ENCODE results near the gene SETDB2.
A peak's percentile ranks its signal among the peaks of the same experiment; 100 is the strongest.

Gene SETDB2

GRCh38 chr13:49512578-49512977 lies 68.5 kb downstream of the SETDB2 start:
- intact Hi-C loops (cut with DNase I), result loop anchor here (10.0 kb wide), 1 partner anchor 208 kb away; no protein-coding TSS in a partner anchor

GRCh38 chr13:49516467-49516866 lies 72.4 kb downstream of the SETDB2 start:
- intact Hi-C loops (cut with DNase I), result loop anchor here (10.0 kb wide), 1 partner anchor 212 kb away; no protein-coding TSS in a partner anchor

More at GRCh38 chr13:49512578-49512977, 68.5 kb downstream of the SETDB2 start:
- DNase-seq, result no peak

GRCh38 chr13:49517461-49517860 lies 73.4 kb downstream of the SETDB2 start:
- DNase-seq, result peak in 39 of 42 donors; percentile 16 to 81 (median 49)
- intact Hi-C loops (cut with DNase I), result loop anchor here (10.0 kb wide), 1 partner anchor 213 kb away; no protein-coding TSS in a partner anchor

More at GRCh38 chr13:49516467-49516866, 72.4 kb downstream of the SETDB2 start:
- DNase-seq, result peak in 2 of 42 donors; percentile 45 to 56

DNA sequence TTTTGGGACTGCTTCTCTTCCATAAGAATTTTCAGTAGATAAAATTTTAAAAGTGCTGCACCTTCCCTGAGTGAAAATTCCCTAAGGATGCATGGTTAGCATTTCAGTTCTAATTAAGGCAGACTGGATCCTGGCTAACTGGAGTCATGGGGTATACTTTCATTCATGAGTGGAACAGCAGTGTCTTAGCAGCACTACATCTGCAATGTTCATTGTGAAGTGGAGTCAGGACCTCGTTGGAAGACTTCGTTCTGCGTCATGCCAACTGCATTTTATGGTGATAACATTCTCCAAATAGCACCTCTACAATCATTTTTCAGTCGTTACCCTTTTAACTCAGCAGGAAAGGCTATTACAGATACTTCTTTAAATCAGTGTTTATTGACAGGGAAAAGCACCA lies 77.2 kb downstream of the SETDB2 start:
- intact Hi-C loops (cut with DNase I), result no loop called here

DNA sequence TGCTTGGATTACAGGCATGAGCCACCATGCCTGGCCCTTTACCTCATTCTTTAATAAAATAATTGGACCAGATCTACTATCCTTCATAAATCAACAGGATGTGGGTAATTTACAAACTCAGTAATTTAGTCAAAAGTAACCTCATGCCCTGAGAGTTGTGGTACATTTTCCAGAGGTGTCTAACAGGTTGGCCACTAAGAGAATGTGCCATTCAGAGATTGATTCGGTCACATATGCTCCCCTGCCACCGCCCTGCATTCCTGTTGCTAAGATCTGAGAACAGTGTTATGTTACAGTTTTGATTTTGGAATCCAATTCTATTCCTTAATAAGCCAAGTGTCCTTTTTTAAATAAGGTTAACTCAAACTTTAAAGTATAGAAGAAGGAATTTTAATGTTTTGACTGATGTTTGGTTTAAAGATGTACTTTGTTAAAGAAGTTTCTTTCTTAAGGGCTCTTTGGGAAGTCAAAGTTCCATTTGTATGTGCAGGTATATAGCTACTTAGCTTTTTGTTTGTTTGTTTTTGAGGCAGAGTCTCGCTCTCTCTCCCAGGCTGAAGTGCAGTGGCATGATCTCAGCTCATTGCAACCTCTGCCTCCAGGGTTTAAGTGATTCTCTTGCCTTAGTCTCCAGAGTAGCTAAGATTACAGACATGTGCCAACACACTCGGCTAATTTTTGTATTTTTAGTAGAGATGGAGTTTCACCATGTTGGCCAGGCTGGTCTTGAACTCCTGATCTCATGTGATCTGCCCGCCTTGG lies 80.8 kb downstream of the SETDB2 start:
- no peak for DNase-seq
- intact Hi-C loops (cut with DNase I), result no loop called here

More for the DNA sequence above, 77.2 kb downstream of the SETDB2 start:
- no peak for DNase-seq

GRCh38 chr13:49527123-49527522 lies 83.0 kb downstream of the SETDB2 start:
- peak in 40 of 42 donors; percentile 23 to 77 (median 48) for DNase-seq
- intact Hi-C loops (cut with DNase I), result no loop called here

- intact Hi-C loops (cut with DNase I), result no loop called here
- no peak for DNase-seq
Observed at GRCh38 chr13:49528161-49528560, 84.1 kb downstream of the SETDB2 start.

- DNase-seq, result peak in 11 of 42 donors; percentile 13 to 58 (median 28)
- intact Hi-C loops (cut with DNase I), result no loop called here
Observed at GRCh38 chr13:49530457-49530856, 86.4 kb downstream of the SETDB2 start.

GRCh38 chr13:49532593-49532992 lies 88.5 kb downstream of the SETDB2 start:
- intact Hi-C loops (cut with DNase I), result no loop called here
- DNase-seq, result no peak

DNA sequence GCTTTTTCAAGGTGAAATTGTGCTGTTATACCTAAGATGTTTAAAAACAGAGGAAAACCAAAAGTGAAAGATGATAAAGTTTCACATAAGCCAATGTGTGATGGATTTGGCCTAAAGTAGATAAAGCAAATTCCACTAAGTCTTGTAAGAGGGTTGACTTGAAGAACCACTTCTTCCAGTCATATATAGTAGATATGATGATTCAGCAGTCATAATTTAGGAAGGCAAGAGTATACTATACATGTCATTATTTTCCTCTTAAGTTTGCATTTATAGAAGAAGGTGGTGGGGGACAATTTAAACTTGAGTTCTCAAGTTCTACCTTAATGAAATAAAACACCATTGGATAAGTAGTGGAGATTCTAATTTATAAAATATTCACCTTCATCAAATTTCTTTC lies 88.9 kb downstream of the SETDB2 start:
- DNase-seq, result no peak
- intact Hi-C loops (cut with DNase I), result no loop called here

DNA sequence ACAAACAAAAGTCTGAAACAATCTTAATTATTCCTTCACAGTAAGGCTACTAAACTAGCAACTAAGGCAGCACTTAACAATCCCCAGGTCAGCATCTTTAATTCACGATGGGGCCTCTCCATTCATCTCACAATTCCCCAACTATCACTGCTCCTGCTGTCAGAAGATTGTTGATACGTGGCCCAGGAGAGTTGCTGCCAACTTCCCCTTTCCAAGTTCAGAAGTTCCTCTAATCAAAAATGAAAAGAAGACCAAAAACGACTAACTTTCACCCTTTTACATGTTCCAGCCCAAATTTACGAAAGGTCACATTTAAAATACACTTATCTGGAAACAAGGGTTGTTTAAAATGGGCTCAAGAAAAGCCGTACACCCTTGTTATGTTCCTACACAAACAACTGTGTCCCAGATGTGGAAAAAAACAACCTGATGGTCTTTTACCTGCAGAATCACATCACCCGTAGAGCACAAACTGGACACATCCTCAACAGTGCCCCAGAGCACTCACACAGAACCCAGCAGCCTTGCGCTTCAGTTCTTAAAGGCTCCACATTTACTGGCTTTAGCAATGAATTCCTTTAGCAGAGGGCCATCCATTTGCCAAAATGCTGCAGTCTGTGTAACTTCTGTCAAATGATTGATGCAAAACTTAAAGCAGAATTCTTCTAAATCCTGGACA lies 89.7 kb downstream of the SETDB2 start:
- intact Hi-C loops (cut with DNase I), result no loop called here

GRCh38 chr13:49536144-49536873 lies 92.2 kb downstream of the SETDB2 start:
- no peak for DNase-seq
- intact Hi-C loops (cut with DNase I), result no loop called here

More for the DNA sequence above, 89.7 kb downstream of the SETDB2 start:
- no peak for DNase-seq

GRCh38 chr13:49538404-49538803 lies 94.3 kb downstream of the SETDB2 start:
- no peak for DNase-seq
- intact Hi-C loops (cut with DNase I), result no loop called here

GRCh38 chr13:49539313-49539712 lies 95.2 kb downstream of the SETDB2 start:
- DNase-seq, result no peak
- intact Hi-C loops (cut with DNase I), result no loop called here

DNA sequence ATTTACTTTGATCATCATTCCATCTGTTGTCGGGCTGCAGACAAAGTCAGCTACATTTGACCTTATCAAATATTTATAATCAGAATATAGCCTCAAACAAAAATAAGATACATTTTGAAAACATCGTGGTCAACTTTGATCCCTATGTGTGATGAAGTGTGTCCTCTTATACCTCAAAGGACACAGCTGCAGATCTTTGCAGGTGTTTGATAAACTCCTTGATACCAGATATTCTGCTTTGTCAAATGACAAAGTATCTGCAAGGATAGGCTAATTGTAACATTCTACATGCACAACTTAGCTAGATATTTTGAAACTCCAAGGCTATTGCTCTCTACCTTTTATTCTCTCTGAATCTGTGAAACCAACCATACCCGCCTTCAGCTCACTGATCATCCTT lies 95.7 kb downstream of the SETDB2 start:
- DNase-seq, result no peak
- intact Hi-C loops (cut with DNase I), result no loop called here

DNA sequence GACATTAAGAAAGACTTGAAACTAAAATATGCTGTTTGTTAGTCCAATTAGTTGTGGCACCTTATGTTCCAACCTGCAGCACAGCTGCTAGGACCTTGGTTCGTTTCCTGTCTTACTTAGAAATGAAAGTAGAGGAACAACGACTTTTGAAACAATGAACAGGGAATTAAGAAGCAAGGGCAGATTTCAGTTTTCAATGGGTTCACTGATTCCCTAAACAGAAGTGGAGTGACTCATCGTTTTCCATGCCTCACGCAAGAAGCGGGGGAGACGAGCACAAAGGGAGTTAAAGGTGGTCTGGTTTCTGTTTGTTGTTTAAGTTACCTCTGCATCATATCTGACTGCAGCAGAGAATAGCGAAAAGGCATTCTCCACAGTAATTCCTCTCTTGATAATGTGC lies 96.5 kb downstream of the SETDB2 start:
- intact Hi-C loops (cut with DNase I), result no loop called here
- DNase-seq, result peak in 4 of 42 donors; percentile 18 to 29 (median 23)

GRCh38 chr13:49543656-49544055 lies 99.6 kb downstream of the SETDB2 start:
- intact Hi-C loops (cut with DNase I), result no loop called here
- DNase-seq, result no peak
